K562 (cell line): Measurements from ENCODE around the gene NSUN3. TPM values are rescaled to one million over a fixed set of nuclear protein-coding genes. Genes with fewer than 3 reads are reported as not detected.

ENCODE experiments used
- ATAC-seq: fragments of 200-7000 bp; cut with Tn5 transposase; 3 replicates; pipeline ENCODE4 v1.9.1; 2020; ENCODE audit warnings: moderate library complexity
- BruUV-seq: library from RNA; stranded (reverse); fragments of 400-500 nt; replicated peaks from 2 replicates; lab custom pipeline; 2021; lab: Mats Ljungman, UMichigan
- CTCF ChIA-PET: fragments of 300-600 bp; formaldehyde crosslinking; extraction: SDS; loops from one replicate; lab custom pipeline; 2021; ENCODE audit warnings: low intra/inter-chr PET ratio; lab: Yijun Ruan, JAX
- POLR2A ChIA-PET: fragments of 300-600, 350-650 bp; sonication (Branson Sonifier 250); formaldehyde crosslinking; extraction: SDS; loops from one replicate; lab custom pipeline; 2021; ENCODE audit warnings: antibody characterized with exemption, inconsistent platforms; lab: Yijun Ruan, JAX
- DNase-seq, 4 experiments: peaks; one replicate each; pipeline versions ENCODE4 v3.0.0 to v3.0.0-alpha.2; 2011 to 2018; ENCODE audit warnings: low spot score in 3 of 4, mixed read lengths in 3 of 4; ENCODE audit errors: extremely low read depth in 1 of 4
- FAIRE-seq: peaks from 2 replicates; lab custom pipeline; 2011; peaks lifted over from hg19 to GRCh38; lab: Jason Lieb, UNC
- H2AFZ ChIP-seq: 2 replicates; pipeline ENCODE4 v1.6.0; 2011; ENCODE audit warnings: low read depth, low read length, control low read depth, inconsistent platforms
- H3K27ac ChIP-seq: fragments of 200-600 bp; 3 replicates; pipeline ENCODE4 v1.8.0; 2011; ENCODE audit warnings: low read depth, mild to moderate bottlenecking, control low read depth, inconsistent platforms, low read length, moderate library complexity, mixed read lengths; ENCODE audit errors: extremely low read depth
- H3K27me3 ChIP-seq, 2 experiments: fragments of 300-600 bp in 1 of 2; 2 replicates in 1 of 2; 3 replicates in 1 of 2; pipeline versions ENCODE4 v1.6.0 to v1.8.0; 2011; ENCODE audit warnings: inconsistent platforms in 2 of 2, low read length in 2 of 2, mild to moderate bottlenecking in 1 of 2, mixed read lengths in 1 of 2, moderate library complexity in 1 of 2; ENCODE audit not compliant: control insufficient read depth in 2 of 2, insufficient read depth in 2 of 2
- H3K36me3 ChIP-seq: fragments of 300-600 bp; 3 replicates; pipeline ENCODE4 v1.8.0; 2011; ENCODE audit warnings: mild to moderate bottlenecking, low read length, inconsistent platforms; ENCODE audit not compliant: control insufficient read depth, insufficient read depth
- H3K4me1 ChIP-seq, 2 experiments: fragments of 200-600 bp in 1 of 2; replicated peaks in 1 of 2; 2 replicates in 1 of 2; 3 replicates in 1 of 2; pipeline versions ENCODE4 v1.5.1 to v1.8.0; 2011; ENCODE audit warnings: inconsistent platforms in 2 of 2, low read length in 2 of 2, mild to moderate bottlenecking in 1 of 2, mixed read lengths in 1 of 2, moderate library complexity in 1 of 2; ENCODE audit not compliant: control insufficient read depth in 2 of 2, insufficient read depth in 2 of 2
- H3K4me2 ChIP-seq: 2 replicates; pipeline ENCODE4 v1.6.1; 2011; ENCODE audit warnings: low read length, control low read depth, inconsistent platforms, mixed read lengths; ENCODE audit not compliant: insufficient read depth
- H3K4me3 ChIP-seq: fragments of 200-600 bp; sonication (generic), shearing (Covaris generic); 2 replicates; pipeline ENCODE4 v1.5.1; 2016; ENCODE audit warnings: control low read depth, inconsistent platforms
- H3K79me2 ChIP-seq: fragments of 200-600 bp; 3 replicates; pipeline ENCODE4 v1.8.0; 2011; ENCODE audit warnings: low read length, inconsistent platforms; ENCODE audit not compliant: control insufficient read depth, insufficient read depth
- H3K9ac ChIP-seq, 2 experiments: 2 replicates each; pipeline versions ENCODE4 v1.6.0 to v1.6.1; 2011; ENCODE audit warnings: low read depth in 2 of 2, low read length in 2 of 2, control low read depth in 1 of 2, inconsistent platforms in 1 of 2, mild to moderate bottlenecking in 1 of 2, mixed read lengths in 1 of 2; ENCODE audit not compliant: insufficient read depth in 1 of 2
- H3K9me1 ChIP-seq: one replicate; pipeline ENCODE4 v1.6.0; 2011; ENCODE audit warnings: inconsistent platforms, mild to moderate bottlenecking, low read length, moderate library complexity; ENCODE audit not compliant: control insufficient read depth, insufficient read depth
- H3K9me3 ChIP-seq: replicated peaks from 2 replicates; pipeline ENCODE4 v1.5.1; 2011; ENCODE audit warnings: low read depth, low read length, inconsistent platforms; ENCODE audit not compliant: control insufficient read depth, insufficient read depth
- H4K20me1 ChIP-seq: replicated peaks from 2 replicates; pipeline ENCODE4 v1.6.1; 2011; ENCODE audit warnings: low read length, inconsistent platforms, mixed read lengths; ENCODE audit not compliant: control insufficient read depth, insufficient read depth
- CREB3L1 ChIP-seq: fragments of 450-650 bp; IDR thresholded peaks from 2 replicates; pipeline ENCODE4 v1.6.1; 2014; ENCODE audit warnings: low read depth, mild to moderate bottlenecking, moderate library complexity, borderline replicate concordance
- ETS1 ChIP-seq: conservative IDR thresholded peaks from 2 replicates; pipeline ENCODE4 v1.6.1; 2011; ENCODE audit warnings: low read depth, mild to moderate bottlenecking, low read length; ENCODE audit not compliant: control insufficient read depth
- MAFG ChIP-seq: fragments of 450-650 bp; conservative IDR thresholded peaks from 2 replicates; pipeline ENCODE4 v1.6.1; 2016; ENCODE audit warnings: missing genetic modification characterization, missing compliant biosample characterization
- PHB ChIP-seq: fragments of 250-450 bp; sonication (Bioruptor Pico); IDR thresholded peaks from 2 replicates; pipeline ENCODE4 v1.5.0; 2021
- SMC3 ChIP-seq: conservative IDR thresholded peaks from 2 replicates; pipeline ENCODE4 v1.6.1; 2011; ENCODE audit warnings: low read depth, low read length, improper control_type of control experiment; ENCODE audit not compliant: insufficient read depth
- TFE3 ChIP-seq: fragments of 450-650 bp; formaldehyde crosslinking; IDR thresholded peaks from 2 replicates; pipeline ENCODE4 v1.4.0; 2020; ENCODE audit warnings: mild to moderate bottlenecking, mixed read lengths
- UBTF ChIP-seq, 2 experiments: IDR thresholded peaks; 2 replicates each; pipeline ENCODE4 v1.6.1; 2012; ENCODE audit warnings: improper control_type of control experiment in 2 of 2, low read depth in 2 of 2, low read length in 2 of 2, borderline replicate concordance in 1 of 2
- WGBS: fragments of 100-300 bp; shearing (Covaris generic); methylation state at CpG from one replicate; pipeline ENCODE4 v1.1.6; 2016; ENCODE audit warnings: low coverage, mixed read lengths; ENCODE audit not compliant: insufficient coverage; ENCODE audit errors: missing lambda C conversion rate; 5-methylcytosine and 5-hydroxymethylcytosine counted together
- in situ Hi-C: fragments of 300-500 bp; cut with MboI; formaldehyde crosslinking; loops from 4 replicates; pipeline ENCODE4 v1.15.0; 2018; ENCODE audit warnings: inconsistent platforms, mixed read lengths
- intact Hi-C: fragments of 100-400 bp; cut with micrococcal nuclease; formaldehyde crosslinking; loops from 2 replicates; pipeline ENCODE4 v1.14.2; 2022
- polyA plus RNA-seq, 8 experiments: library from polyadenylated mRNA; depleted of rRNA in 4 of 8; stranded (reverse) in 5 of 8; unstranded in 3 of 8; fragments of >200 nt; fragmentation: Nextera tagmentation in 2 of 8; fragmentation: Illumina TruSeq in 1 of 8; extraction: Ambion mirVana in 2 of 8; extraction: Trizol in 1 of 8; gene quantifications; 2 replicates each; pipeline versions ENCODE4 v1.2.1 to v1.2.3, GENCODE V29; 2011 to 2014; ENCODE audit warnings: inconsistent platforms in 1 of 8, missing spikeins in 1 of 8
- total RNA-seq, 7 experiments: library from RNA; depleted of rRNA in 6 of 7; stranded (reverse); fragments of >200 nt in 6 of 7; fragmentation: Illumina TruSeq in 2 of 7; extraction: Trizol in 2 of 7; gene quantifications; 2 replicates each; pipeline versions ENCODE4 v1.2.1 to v1.2.3, GENCODE V29; 2011 to 2021; ENCODE audit warnings: low replicate concordance in 1 of 7

NSUN3 gene
- total and polyA plus RNA-seq, 9 of the 15 experiments (the other 6 are each of a cell fraction or from before 2014, with no cell fraction given), result 4.4 to 12.3 (median 7.6) TPM

- TF ChIP-seq UBTF (IDR thresholded peaks at IDR 0.05; ENCODE audit: borderline replicate concordance in 1 of 2, low read depth in 2 of 2, low read length in 2 of 2) (no peak), MAFG (0 out of 2 replicates have a peak, but pooled peaks have one; percentile 27)
Measured at GRCh38 chr3:94046533-94046932, 16.3 kb upstream of the NSUN3 start (continued).

- no peak overlapping the region for H3K27ac ChIP-seq
- no peaks in the 10 kb centered on the region for H3K9me1 ChIP-seq
- H2AFZ ChIP-seq, result no peak overlapping the region
- TF ChIP-seq CREB3L1, result no peak
- TF ChIP-seq ETS1, result no peak
- no peak for TF ChIP-seq SMC3
- no peak for TF ChIP-seq TFE3
- TF ChIP-seq PHB, result no peak
- POLR2A ChIA-PET, result no interaction called here
- H3K79me2 ChIP-seq, result no peaks in the 10 kb centered on the region
- H3K9me3 ChIP-seq, result no peaks in the 10 kb centered on the region
- FAIRE-seq (no peak), DNase-seq (no peak), ATAC-seq (no peak)
- CTCF ChIA-PET, result no interaction called here
- H3K27me3 ChIP-seq, result no peaks in the 10 kb centered on the region
- peaks cover 8% of the 10 kb centered on the region; the same call in 1 of the 3 replicates for H3K36me3 ChIP-seq
- H4K20me1 ChIP-seq, result no peaks in the 10 kb centered on the region
- WGBS, result 86% methylated on average over 2 of the region's 2 CpGs
- in situ Hi-C loops (no loop called here), intact Hi-C loops (no loop called here)
- H3K4me3 ChIP-seq, result no peak overlapping the region
- no TSS peak for BruUV-seq
- H3K9ac ChIP-seq, result no peak overlapping the region
- H3K4me1 ChIP-seq, result no peaks in the 10 kb centered on the region
- no peak overlapping the region for H3K4me2 ChIP-seq
Measured at GRCh38 chr3:94049267-94049666, 13.6 kb upstream of the NSUN3 start.
